CD4-positive, alpha-beta T cell treated with Interleukin-17A for 1 hour (primary cell): Measurements from ENCODE around the gene AGPAT3.
"Not testable (repeated sequence)": the region's sequence is repeated elsewhere in the genome, so short reads cannot be mapped to it uniquely, and the experiment has no call there.

Experiments
- DNase-seq: peaks from one replicate; pipeline ENCODE4 v3.0.0-alpha.2; 2020

Gene AGPAT3

DNA sequence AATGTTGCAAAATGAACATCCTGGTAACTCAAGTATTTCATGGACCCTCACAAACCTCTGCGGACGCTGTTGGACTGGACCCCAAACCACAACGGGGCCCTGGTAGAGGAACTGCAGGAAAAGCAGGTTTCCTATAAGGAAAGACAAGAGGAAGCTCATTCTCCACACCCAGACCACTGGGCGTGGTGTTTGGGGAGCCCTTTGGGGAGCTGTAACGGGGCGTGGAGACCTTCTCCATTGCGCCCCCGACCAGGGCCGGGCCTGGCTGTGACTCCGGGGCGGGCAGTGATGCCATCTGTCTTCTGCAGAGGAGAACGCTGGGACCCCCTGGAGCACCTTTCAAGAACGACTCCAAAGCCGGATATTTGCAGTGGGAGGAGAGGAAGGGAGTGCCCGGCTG is 30.0 kb upstream of the AGPAT3 start:
- DNase-seq: no peak

- DNase-seq: no peak
These were observed 29.2 kb upstream of the AGPAT3 start for GRCh38 chr21:43835861-43836260.

DNA sequence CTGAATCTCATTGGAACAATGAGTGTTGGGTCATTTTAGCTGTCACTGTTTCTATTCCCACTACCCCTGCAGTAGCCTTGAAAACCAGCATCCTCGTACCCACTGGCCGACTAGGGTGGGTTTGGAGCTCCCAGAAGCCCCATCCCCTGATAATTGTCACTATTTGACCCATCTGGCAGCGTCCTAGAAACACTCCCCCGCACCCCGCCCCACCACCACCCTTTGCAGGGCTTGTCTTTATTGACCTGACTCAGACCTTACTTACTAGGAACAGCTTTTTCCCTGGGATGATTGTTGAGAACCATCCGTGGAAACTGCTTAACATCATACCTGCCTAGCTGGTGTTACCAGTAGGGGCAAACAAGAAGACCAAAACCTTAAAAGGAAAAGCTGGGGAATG is 28.4 kb upstream of the AGPAT3 start:
- no peak for DNase-seq

- no peak for DNase-seq
These were observed 24.8 kb upstream of the AGPAT3 start for GRCh38 chr21:43840259-43840658.

- peak; percentile 23 for DNase-seq
These were observed 22.3 kb upstream of the AGPAT3 start for GRCh38 chr21:43842742-43843141.

DNA sequence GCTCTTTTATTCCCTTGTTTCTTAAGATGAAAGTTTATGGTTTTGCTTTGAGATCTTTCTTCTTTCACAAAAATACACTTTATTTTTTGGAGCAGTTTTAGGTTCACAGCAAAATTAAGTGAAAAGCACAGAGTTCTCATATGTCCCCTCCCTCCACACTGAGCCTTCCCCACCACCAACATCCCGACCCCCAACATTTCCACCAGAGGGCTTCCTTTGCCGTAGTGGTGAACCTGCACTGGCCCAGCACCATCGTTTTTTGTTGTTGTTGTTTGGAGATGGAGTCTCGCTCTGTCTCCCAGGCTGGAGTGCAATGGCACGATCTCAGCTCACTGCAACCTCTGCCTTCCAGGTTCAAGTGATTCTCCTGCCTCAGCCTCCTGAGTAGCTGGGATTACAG is 20.1 kb upstream of the AGPAT3 start:
- not testable (repeated sequence) for DNase-seq

GRCh38 chr21:43845386-43845785 is 19.6 kb upstream of the AGPAT3 start:
- DNase-seq: no peak

GRCh38 chr21:43846430-43846829 is 18.6 kb upstream of the AGPAT3 start:
- DNase-seq: no peak

GRCh38 chr21:43847301-43847700 is 17.7 kb upstream of the AGPAT3 start:
- no peak for DNase-seq

GRCh38 chr21:43848771-43849170 is 16.3 kb upstream of the AGPAT3 start:
- DNase-seq: no peak

DNA sequence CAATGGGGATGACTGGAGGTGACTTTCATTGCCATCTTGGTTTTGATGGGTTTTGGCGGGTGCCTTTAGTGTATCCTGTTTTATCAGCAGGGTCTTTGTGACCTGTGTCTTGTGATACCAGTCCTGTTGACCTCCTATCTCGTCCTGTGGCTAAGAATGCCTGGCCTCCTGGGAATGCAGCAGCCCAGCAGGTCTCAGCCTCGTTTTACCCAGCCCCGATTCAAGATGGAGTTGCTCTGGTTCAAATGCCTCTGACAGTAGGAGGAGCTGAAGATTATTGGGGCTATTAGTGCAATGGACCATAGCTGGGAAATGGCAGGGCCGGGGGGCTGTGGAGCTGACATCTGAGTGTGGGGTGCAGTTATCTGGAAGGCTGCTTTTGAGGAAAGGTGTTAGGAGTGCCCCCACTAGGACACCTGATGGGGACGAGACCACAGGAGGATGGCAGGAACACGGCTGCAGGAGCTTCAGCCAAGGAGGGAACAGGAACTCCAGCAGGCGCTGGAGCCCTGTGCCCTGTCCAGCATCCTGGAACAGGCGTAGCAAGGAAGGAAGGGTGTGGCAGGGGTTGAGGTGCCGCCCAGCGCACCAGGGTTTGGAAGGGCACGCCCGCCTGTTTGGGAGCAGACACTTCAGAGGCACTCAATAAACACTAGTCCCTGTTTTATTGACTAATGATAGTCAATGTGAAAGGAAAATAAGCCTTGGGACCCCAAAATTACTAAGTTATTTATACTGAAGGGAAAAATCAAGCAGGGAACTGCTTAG is 15.3 kb upstream of the AGPAT3 start:
- DNase-seq: no peak

DNA sequence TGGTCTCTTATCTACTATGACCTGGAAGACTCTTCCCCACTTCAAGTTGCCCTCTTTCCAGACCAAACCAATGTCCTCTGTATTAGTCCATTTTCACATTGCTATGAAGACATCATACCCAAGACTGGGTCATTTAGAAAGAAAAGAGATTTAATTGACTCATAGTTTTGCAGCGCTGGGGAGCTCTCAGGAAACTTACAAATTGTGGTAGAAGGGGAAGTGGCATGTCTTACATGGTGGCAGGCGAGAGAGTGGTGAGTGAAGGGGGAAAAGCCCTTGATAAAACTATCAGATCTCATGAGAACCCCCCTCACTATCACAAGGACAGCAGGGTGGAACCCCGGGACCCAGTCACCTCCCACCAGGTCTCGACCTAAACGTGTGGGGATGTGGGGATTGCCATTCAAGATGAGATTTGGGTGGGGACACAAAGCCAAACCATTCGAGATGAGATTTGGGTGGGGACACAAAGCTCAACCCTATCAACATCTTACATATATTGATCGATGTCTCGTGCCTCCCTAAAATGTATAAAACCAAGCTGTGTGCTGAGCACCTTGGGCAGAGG is 14.2 kb upstream of the AGPAT3 start:
- no peak for DNase-seq

DNA sequence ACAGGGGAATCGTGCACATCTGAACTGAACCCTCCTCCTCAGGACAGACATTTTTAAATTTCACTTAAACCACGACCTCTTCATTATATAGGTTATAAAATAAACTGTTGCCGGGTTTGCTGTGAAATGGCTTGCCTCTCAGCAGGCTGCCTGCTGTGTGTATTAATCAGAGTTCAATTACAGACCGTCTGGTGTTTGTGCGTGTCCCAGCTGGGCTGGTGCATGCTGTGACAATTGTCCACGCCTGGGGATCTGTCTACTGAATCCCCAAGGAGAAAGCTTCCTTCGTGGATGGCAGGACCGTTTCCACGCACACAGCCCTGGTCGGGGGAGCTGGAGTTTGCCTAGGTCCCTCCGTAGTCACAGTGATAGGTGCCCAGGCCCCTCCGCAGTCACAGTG is 13.4 kb upstream of the AGPAT3 start:
- no peak for DNase-seq

DNA sequence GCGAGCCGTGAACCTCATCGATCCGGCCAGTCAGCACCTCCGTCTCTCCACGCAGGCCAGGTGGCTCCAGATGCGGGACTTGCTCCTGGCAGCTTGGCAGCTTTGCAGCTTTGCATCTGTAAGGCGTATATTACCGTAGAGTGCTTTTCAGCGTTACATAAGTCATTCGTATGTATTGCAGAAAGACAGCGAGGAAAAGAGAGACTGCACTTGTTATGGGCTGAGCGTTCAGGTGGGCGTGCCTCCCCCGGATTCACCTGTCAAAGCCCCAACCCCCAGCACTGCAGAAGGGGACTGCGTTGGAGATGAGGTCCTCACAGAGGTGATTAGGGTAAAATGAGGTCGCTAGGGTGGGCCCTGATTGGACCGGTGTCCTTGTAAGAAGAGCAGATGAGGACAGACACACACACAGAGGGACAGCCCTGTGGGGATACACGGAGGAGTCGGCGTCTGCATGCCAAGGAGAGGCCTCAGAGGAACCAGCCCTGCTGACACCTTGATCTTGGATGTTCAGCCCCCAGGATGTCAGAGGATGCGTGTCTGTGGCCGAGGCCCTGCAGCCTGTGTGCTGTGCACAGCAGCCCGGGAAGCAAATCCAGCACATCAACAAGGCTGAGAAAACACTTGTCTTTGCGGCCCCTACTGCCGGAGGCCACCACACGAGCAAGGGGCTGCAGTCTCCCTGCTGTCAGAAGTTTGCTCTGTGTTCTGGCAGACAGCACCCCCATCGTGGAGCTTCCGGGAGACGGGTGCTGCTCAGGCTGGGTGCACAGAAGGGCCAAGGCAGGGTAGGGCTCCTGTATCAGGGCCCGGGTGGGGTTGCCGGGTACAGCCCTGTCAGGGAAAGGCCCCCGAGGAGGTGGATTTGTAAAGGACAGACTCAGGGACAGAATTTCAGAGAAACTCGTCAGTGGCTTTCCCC is 10.9 kb upstream of the AGPAT3 start:
- no peak for DNase-seq

DNA sequence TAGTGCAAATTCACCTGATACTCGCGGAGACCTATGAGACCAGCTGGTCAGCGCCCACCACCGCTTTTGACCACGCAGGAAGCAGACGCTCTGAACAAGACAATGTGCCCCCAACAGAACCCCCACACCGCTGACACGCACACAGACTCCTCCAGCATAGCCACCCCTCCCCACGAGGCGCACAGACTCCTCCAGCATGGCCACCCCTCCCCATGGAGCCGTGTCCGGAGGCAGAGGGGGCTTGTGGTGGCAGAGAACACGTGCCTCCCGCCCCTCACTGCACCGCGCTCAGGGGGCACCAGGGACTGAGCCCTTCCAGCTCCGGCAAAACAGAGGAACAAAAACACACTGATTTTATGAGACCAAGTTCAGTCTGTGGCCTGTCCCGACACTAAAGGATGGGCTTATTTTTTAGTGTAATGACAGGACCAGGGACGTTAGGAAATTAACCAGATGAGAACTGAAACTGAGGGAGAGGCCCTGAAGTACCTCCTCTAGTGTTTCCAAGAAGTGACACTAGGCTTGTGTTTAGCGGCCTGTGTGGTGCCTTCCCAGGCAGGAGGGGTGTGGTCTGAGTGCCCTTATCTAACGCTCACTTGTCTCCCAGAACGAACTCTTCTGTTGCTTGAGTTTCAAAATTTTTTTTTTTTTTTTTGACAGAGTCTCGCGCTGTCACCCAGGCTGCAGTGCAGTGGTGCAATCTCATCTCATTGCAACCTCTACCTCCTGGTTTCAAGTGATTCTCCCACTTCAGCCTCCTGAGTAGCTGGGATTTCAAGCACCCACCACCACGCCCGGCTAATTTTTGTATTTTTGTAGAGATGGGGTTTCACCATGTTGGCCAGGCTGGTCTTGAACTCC is 10.0 kb upstream of the AGPAT3 start:
- DNase-seq: peak; percentile 40

DNA sequence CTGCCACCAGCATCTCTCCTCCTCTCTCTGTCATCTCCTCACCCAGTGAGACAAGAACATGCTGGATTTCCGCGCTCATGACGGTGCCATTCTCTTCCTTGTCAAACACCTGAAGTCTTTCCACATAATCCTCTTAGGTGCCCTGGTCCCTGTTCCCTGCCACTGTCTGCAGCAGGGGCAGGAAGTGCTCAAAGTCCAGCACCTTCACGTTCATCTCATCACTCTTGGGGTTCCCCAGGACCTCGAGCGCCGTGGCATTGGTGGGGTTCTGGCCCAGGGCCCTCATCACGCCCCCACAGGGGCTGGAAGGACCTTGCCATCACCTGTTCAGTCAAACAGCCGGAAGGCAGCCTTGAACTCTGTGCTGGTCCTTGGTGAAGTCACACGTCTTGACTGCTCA is 9.1 kb upstream of the AGPAT3 start:
- DNase-seq: no peak

GRCh38 chr21:43858806-43859648 is 6.0 kb upstream of the AGPAT3 start:
- no peak for DNase-seq

DNA sequence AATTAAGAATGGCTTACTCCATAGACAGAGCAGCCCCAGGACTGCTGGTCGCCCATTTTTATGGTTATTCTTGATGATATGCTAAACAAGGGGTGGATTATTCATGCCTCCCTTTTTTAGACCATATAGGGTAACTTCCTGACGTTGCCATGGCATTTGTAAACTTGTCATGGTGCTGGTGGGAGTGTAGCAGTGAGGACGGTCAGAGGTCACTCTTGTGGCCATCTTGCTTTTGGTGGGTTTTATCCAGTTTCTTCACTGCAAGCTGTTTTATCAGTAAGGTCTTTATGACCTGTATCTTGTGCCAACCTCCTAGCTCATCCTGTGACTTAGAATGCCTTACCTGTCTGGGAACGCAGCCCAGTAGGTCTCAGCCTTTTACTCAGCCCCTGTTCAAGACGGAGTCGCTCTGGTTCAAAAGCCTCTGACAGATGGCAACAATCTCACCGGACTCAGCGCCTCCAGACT is 5.2 kb upstream of the AGPAT3 start:
- no peak for DNase-seq

- no peak for DNase-seq
These were observed 3.3 kb upstream of the AGPAT3 start for GRCh38 chr21:43861706-43862105.

- DNase-seq: peak; percentile 42
These were observed 586 bp upstream of the AGPAT3 start for GRCh38 chr21:43864313-43864961.
